ENCODE results near the gene SIGLEC7.

GRCh38 chr19:51111606-51112005 lies 30.5 kb upstream of the SIGLEC7 start:
- no peak for TF ChIP-seq ZNF274 (IDR thresholded peaks at IDR 0.05; ENCODE audit: low read depth, low read length)
- no peak for TF ChIP-seq SUZ12 (IDR thresholded peaks at IDR 0.05; ENCODE audit: extremely low read depth, insufficient read depth, insufficient read length)
